PFSK-1 (cell line): ENCODE data around the gene EPG5.

Experiments
- POLR2AphosphoS5 ChIP-seq: IDR thresholded peaks from 2 replicates; pipeline ENCODE4 v1.6.1; 2012; ENCODE audit warnings: low read depth, mild to moderate bottlenecking, control low read depth, low read length, moderate library complexity
- REST ChIP-seq, 2 experiments: IDR thresholded peaks; 2 replicates each; pipeline versions ENCODE4 v1.6.1 to v1.8.0; 2011 to 2012; ENCODE audit warnings: low read depth in 2 of 2, low read length in 2 of 2, control low read depth in 1 of 2, inconsistent platforms in 1 of 2, mild to moderate bottlenecking in 1 of 2, moderate library complexity in 1 of 2; ENCODE audit not compliant: insufficient read depth in 1 of 2
- SIN3A ChIP-seq: IDR thresholded peaks from 2 replicates; pipeline ENCODE4 v1.6.1; 2012; ENCODE audit warnings: mild to moderate bottlenecking, low read length, moderate library complexity, borderline replicate concordance; ENCODE audit not compliant: insufficient read depth
- TAF1 ChIP-seq: IDR thresholded peaks from 2 replicates; pipeline ENCODE4 v1.6.1; 2012; ENCODE audit warnings: low read length, control low read depth, borderline replicate concordance; ENCODE audit not compliant: insufficient read depth

GRCh38 chr18:46001892-46002291 lies 34.8 kb upstream of the EPG5 start:
- TF ChIP-seq SIN3A: no peak
- TF ChIP-seq POLR2AphosphoS5: no peak
- no peak for TF ChIP-seq REST (IDR thresholded peaks at IDR 0.05; ENCODE audit: insufficient read depth in 1 of 2, low read depth in 2 of 2, low read length in 2 of 2)
- no peak for TF ChIP-seq TAF1
